GM18520 (cell line): ENCODE data around the gene DEDD.

Experiments used
- ATAC-seq: cut with Tn5 transposase; IDR thresholded peaks from one replicate; pipeline ENCODE4 v1.9.1; 2021; ENCODE audit not compliant: unreplicated experiment

Gene DEDD

DNA sequence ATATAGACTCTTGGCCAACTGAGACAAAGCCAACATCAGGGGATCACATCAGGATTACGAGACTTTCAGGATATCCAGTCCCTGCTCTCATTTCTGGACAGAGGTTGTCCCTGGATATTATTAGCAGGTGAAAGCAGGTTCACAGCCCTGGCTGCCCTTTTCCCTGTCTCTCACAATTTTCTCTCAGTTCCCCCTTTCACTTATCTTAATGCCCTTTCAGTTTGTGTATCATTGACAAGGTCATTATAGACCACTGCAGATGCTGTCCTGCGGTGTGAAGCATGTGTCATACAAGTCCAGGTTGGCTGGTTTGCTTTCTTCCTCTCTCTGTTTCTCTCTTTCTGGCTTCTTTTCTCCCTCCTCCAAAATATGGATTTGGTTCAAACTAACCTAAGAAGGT lies 36.5 kb downstream of the DEDD start:
- no peak for ATAC-seq

GRCh38 chr1:161095230-161095629 lies 37.2 kb downstream of the DEDD start:
- ATAC-seq, result no peak

GRCh38 chr1:161094481-161094880 lies 38.0 kb downstream of the DEDD start:
- no peak for ATAC-seq

DNA sequence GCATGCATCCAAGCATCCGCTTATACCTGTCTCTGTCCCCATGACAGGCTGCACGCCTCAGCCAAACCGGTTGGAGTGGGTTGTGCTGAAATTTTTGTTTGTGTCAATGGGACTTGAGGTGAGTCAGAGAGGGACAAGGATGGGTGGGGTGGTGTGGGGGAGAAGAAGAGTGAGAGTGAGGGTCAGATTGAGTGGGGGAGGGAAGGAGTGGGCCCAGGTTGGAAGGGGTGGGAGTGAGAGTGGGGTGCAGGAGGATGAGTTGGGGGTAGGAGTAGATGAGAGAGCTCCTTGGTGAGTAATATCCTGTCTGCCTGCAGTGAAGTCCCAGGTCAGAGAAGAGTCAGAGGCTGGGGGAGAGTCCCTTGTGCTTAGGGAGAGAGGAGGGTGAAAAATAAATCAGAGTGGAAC lies 39.8 kb downstream of the DEDD start:
- no peak for ATAC-seq

- no peak for ATAC-seq
Observed at GRCh38 chr1:161091796-161092507, 40.5 kb downstream of the DEDD start.

DNA sequence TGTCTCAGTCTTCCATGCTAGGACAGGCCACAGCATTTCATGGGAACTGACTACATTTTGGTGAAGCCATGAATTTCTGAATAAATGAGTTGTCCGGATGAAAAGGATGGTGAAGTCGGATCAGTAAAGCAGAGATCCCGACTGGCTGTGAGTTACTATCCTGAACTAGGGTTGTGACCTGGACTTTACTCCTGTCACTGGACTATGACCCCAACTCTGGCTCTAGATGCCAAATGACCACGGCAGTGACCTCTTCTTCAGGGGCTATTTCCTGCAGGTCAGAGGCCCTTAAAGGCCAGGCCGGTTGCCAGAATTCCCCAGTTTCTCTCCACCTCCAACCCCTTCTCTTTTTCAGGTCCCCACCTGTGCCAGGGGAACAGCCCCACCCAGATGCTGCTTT lies 41.4 kb downstream of the DEDD start:
- ATAC-seq, result no peak

- ATAC-seq, result no peak
Observed at GRCh38 chr1:161090617-161091016, 41.9 kb downstream of the DEDD start.

- ATAC-seq, result no peak
Observed at GRCh38 chr1:161089938-161090337, 42.5 kb downstream of the DEDD start.

DNA sequence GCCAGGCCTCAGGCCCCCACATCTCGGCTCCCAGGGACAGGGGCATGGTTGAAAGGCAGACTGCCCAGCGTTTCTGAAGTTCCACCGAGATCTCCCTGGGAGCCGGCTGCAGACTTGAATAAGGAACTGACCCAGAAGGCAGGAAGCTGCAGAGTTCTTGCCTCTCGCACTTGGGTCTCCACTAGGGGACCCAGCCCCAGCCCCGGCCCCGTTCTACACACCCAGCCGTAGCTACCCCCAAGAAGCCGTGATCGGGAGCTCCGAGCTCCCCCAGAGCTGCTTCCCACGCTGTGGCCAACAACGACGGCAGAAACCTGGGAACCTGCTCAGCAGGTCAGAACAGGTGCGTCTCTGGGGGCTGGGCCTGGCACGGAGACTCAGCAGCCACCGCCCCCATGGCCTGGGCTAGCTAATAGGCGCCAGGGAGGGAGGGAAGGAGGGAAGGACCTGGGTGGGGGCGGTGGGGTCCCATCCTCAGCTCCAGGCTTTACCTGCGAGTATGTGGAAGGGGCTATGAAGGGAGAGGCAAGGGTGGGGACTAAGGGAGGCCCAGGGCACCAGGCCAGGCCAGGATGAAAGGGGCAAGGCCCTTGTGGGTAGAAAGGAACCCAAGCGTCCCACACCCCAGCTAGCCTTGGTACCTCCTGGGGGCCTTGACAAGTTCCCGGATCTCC lies 43.1 kb downstream of the DEDD start, which contains the start of gene NECTIN4:
Gene NECTIN4 (minus strand): TSS at position 308 of the 674 bp plus-strand sequence. CDS start 262 bp downstream, at position 46.
- no peak for ATAC-seq

DNA sequence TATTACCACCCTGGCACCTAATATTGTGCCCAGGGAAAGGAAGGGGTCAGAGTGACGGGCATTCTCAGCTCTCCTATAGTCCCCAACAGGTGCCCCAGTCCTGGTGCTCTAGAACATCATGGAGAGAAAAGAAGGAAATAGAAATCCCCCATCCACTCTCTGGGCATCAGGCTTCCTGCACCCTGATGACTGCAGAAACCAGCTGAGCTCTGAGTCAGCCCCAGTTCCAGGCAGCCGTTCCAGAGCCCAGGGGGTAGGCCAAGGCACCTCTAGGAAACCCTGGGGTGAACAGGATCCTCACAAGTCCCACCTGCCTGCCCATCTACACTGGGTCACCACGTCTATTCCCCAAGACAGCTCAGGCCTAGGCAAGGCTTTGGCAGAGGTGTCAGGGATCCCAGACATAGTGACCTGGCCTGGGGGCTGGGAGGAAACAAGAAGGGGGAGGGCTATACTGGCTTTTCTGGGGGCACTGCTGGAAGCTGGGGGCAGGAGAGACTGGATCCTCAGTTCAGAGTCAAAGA lies 43.8 kb downstream of the DEDD start:
- no peak for ATAC-seq

GRCh38 chr1:161086457-161086856 lies 46.0 kb downstream of the DEDD start:
- ATAC-seq, result no peak

GRCh38 chr1:161085165-161085564 lies 47.3 kb downstream of the DEDD start:
- no peak for ATAC-seq

- ATAC-seq, result no peak
Observed at GRCh38 chr1:161084597-161084988, 47.9 kb downstream of the DEDD start.

DNA sequence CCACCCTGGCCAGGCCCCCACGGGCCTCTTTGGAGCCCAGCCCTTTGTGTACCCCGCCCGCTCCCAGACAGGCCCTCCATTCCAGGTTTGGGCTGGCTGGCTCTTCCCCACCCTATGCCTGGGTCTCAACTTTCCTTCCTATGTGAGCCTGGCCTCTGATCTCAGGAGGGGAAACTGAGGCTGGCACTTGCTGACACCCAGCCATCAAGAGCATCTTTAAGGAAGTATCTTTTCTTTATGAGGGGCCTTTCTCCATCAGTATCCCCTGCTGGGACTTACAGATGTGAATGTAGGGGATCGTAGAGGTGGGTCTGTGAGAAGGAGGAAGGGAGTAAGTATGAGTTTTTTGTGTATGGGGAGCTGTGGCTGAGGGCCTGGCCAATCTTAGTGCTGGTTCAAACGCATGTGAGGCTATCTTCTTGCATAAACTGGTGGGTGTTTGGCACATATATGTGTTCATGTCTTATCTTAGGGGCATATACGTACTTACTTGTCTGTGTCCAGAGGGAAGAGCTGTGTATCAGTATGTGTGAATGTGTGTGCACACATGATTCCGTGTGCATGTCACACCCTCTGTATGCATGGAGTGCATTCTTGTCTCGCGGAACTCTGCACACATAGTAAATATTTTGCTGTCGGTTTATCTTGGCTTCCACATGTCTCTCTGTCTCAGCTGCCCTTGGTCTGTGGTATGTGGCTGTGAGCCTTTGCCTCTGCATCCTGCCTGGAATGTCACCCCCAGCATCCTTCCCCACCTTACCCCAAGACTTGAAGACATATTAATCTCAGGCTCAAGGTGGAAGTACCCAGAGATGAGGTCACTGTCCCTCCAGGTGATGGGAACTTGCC lies 48.5 kb downstream of the DEDD start:
- no peak for ATAC-seq

DNA sequence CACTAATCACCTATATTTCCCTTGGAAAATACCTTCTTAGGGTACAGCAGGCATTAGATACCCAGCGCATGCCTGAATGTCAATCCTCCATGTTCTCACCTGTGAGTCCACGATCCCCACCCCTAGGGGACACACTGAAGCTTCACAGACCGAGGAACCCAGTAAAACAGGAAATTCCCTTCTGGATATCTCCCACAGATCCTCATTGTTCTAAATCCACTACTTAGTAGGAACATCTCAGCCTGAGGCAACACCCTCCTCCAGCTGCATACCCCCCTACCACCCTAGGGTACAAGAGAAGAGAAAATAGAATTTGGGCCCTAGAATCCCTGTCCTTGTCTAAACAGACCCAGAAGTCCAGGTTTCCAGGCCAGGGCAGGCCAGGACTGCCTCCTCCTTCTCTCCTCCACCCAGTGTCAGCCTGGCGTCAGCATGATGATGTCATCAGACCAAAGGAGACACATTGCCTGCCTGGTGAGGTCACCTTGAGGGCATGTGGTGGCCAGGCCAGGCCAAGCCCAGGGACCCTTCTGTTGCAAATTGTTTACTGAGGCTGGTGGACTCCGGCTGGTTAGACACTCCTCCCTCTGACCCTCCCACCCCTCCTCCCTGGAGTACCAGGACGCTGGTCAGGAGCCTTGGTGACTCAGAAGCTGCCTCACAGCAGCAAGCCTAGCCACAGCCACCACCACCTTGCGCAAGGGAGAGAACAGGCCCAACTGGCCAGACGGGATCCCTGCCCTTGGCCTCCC lies 49.3 kb downstream of the DEDD start:
- ATAC-seq, result no peak

DNA sequence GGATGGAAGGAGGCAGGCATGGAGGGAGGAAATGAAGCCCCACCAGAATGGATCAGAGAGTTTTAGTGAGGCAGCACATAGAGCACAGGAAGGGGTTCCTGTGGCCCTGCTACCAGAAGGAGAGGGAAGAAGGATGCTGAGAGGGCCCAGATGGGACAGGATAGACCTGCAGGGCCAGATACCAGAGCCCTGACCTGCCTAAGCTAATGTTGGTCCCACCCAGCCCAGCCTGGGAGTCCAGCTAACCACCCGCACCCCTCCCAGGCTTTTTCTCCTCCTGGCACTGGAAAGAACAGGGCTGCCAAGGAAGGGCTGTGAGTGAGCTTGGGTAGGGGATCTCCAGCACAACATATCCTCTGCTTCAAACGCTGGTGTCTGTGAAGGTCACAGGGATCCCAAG lies 50.0 kb downstream of the DEDD start:
- ATAC-seq, result no peak

GRCh38 chr1:161081519-161081918 lies 50.9 kb downstream of the DEDD start:
- no peak for ATAC-seq

- ATAC-seq, result no peak
Observed at GRCh38 chr1:161080441-161081405, 51.7 kb downstream of the DEDD start.

DNA sequence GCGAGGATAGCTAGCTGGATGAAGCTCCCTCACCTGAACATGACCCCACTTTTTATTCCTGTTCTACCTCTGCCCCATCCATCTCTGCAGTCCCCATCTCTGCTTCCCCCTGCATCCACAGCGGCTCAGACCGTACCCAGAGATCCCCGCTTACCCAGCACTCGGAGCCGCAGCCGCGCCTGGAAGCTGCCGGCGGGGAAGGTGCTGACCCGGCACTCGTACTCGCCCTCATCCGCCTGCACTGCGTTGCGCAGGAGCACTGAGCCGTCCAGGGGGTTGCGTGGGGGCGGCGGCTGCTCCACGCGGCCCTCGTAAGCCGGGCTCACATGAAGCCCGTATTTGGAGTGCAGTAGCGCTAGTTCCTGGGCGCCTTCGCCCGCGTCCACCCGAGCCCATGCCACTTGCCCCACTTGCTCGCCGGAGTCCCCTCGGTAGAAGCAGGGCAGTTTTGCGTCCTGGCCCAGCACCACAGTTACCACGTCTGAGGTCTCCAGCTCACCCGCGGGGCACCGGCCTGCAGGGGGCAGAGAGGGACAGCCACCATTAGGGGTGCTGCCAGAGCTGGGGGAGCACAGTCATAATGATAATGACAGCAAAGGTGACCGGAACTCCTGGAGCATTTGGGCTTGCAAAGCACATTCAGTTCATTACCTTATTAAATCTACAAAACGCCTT lies 52.9 kb downstream of the DEDD start:
- no peak for ATAC-seq
